Measurements from ENCODE around the gene TDRKH.
A peak's percentile ranks its signal among the peaks of the same experiment; 100 is the strongest.

TDRKH gene

GRCh38 chr1:151800830-151801229 is 10.5 kb upstream of the TDRKH start:
- H3K4me3 ChIP-seq (ENCODE audit: low read depth, low read length), result no peak overlapping the region
- in situ Hi-C loops (cut with HindIII; ENCODE audit: low sequenced_read_pairs), result no loop called here
- no peak for DNase-seq (ENCODE audit: low read depth)
- no peak for TF ChIP-seq CTCF (IDR thresholded peaks at IDR 0.05; ENCODE audit: low read depth, low read length, missing control alignments)

DNA sequence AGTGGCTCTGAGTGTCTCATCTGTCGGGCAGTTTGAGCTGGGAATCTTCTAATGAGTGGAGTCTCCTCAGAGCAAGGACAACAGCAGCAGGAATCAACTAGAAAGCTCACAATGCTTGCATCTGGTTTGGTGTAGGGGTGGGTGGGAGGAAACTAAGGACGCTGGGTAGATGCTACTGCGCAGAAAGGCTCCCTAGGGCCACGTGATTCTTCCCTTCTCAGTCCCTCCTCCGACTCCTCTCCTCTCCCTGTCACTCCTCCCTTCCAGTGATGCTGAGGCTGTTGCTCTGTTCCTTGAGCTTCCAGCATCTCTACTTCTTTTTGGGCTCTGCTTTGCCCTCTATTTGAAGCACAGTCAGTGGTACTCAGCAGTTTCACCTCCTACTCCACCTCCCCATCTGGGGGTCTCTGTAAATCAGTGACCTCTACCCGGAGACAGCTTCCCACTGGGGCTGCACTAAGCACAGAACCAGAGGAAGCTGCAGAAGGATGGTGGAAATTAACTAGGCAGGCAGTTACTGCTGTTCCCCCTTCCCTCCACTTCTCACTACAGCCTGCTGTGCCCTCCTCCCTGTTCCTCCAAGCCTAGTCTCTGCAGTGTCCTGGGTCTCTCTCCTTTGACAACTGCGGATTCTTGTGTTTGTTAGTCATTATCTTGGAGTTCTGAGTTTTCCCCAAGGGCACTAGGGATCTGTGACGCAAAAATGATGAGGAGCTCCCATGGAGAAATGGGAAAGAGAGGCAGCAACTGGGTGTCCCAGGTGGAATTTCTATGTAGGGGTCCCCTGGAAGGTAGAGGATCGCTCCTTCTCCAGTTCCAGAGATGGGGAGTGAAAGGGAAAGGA is 9.1 kb upstream of the TDRKH start:
- no peak for DNase-seq (ENCODE audit: low read depth)
- no peak overlapping the region for H3K4me3 ChIP-seq (ENCODE audit: low read depth, low read length)
- TF ChIP-seq CTCF (IDR thresholded peaks at IDR 0.05; ENCODE audit: low read depth, low read length, missing control alignments), result no peak
- in situ Hi-C loops (cut with HindIII; ENCODE audit: low sequenced_read_pairs), result no loop called here

DNA sequence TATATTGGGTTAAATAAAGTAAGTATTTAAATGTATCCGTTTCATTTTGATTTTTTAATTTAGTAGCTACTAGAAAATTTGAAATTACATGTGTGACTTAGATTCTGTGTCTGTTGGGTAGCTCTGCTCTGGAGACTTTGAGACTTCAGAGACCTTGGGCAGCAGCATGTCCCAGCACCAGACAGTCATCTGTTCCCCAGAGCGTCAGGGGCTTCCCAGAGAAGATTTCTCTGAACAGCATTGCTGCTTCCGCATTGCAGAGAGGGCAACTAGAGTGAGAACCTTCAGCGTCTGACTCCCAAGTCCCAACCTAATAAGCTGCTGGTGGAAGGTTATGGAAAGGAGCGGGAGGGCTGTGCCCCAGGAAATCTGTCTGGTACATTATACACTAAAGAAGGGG is 8.3 kb upstream of the TDRKH start:
- in situ Hi-C loops (cut with HindIII; ENCODE audit: low sequenced_read_pairs), result no loop called here
- DNase-seq (ENCODE audit: low read depth), result no peak
- TF ChIP-seq CTCF (IDR thresholded peaks at IDR 0.05; ENCODE audit: low read depth, low read length, missing control alignments), result no peak
- no peak overlapping the region for H3K4me3 ChIP-seq (ENCODE audit: low read depth, low read length)

DNA sequence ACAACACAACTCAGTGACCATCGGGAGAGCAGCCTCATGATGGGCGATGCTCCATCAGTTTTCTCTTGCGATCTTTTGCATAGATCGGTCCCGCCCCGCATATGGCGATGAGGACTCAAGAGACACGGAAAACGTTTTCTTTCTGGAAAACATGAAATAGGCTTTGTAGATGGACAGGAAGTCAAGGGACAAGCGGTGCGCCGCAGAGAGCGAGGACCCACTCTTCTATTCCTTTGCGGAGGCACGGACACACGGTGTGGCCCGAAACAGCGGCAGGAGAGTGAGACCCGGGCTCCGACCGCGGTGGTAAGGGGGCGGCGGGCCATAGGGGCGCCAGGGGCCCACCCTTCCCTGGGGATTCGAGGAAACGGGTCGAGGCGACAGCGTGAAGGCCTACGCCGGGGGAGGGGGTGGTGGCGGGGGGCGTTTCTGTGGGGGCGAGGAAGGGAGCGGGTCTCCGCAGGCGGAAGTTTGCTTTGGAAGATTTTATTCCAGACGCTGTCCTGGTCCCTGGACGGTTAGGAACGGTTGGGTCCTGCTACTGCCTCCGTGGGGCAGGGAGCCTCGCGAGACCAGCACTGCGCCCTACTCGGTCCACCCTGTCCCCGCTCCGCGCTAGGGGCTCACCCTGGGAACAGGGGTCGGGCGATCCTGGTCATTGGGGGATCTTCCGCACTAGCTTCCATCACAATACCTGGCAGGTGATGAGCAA is 796 bp upstream of the TDRKH start:
- DNase-seq (ENCODE audit: low read depth), result no peak
- H3K4me3 ChIP-seq (ENCODE audit: low read depth, low read length), result peak overlapping the region; percentile 74
- in situ Hi-C loops (cut with HindIII; ENCODE audit: low sequenced_read_pairs), result no loop called here
- TF ChIP-seq CTCF (IDR thresholded peaks at IDR 0.05; ENCODE audit: low read depth, low read length, missing control alignments), result no peak

DNA sequence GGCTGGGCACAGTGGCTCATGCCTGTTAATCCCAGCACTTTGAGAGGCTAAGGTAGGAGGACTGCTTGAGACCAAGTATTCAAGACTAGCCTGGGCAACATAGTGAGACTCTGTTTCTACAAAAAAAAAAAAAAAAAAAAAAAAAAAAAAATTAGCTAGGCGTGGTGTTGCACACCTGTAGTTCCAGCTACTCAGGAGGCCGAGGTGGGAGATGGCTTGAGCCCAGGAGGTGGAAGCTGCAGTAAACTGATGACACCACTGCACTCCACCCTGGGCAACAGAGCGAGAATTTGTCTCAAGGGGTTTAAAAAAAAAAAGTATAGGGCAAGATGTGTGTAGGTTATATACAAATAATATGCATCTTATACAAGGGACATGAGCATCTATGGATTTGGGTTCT is 2.6 kb downstream of the TDRKH start:
- H3K4me3 ChIP-seq (ENCODE audit: low read depth, low read length), result no peak overlapping the region
- in situ Hi-C loops (cut with HindIII; ENCODE audit: low sequenced_read_pairs), result no loop called here
- no peak for DNase-seq (ENCODE audit: low read depth)
- TF ChIP-seq CTCF (IDR thresholded peaks at IDR 0.05; ENCODE audit: low read depth, low read length, missing control alignments), result no peak

- H3K4me3 ChIP-seq (ENCODE audit: low read depth, low read length), result no peak overlapping the region
- DNase-seq (ENCODE audit: low read depth), result no peak
- in situ Hi-C loops (cut with HindIII; ENCODE audit: low sequenced_read_pairs), result no loop called here
- no peak for TF ChIP-seq CTCF (IDR thresholded peaks at IDR 0.05; ENCODE audit: low read depth, low read length, missing control alignments)
These were observed 6.5 kb downstream of the TDRKH start for GRCh38 chr1:151783796-151784195.

Measured in astrocyte of the cerebellum (primary cell).